GM18507 (cell line): Measurements from ENCODE around the gene LIAS.
A peak's percentile ranks its signal among the peaks of the same experiment; 100 is the strongest.
"Not testable (repeated sequence)": the region's sequence is repeated elsewhere in the genome, so short reads cannot be mapped to it uniquely, and the experiment has no call there.

Experiments used
- DNase-seq: peaks from one replicate; pipeline ENCODE4 v3.0.0; 2011; ENCODE audit warnings: low read depth; ENCODE audit not compliant: insufficient read length; ENCODE audit errors: extremely low spot score
- FAIRE-seq: peaks from 2 replicates; lab custom pipeline; 2011; peaks lifted over from hg19 to GRCh38; lab: Jason Lieb, UNC

LIAS gene

DNA sequence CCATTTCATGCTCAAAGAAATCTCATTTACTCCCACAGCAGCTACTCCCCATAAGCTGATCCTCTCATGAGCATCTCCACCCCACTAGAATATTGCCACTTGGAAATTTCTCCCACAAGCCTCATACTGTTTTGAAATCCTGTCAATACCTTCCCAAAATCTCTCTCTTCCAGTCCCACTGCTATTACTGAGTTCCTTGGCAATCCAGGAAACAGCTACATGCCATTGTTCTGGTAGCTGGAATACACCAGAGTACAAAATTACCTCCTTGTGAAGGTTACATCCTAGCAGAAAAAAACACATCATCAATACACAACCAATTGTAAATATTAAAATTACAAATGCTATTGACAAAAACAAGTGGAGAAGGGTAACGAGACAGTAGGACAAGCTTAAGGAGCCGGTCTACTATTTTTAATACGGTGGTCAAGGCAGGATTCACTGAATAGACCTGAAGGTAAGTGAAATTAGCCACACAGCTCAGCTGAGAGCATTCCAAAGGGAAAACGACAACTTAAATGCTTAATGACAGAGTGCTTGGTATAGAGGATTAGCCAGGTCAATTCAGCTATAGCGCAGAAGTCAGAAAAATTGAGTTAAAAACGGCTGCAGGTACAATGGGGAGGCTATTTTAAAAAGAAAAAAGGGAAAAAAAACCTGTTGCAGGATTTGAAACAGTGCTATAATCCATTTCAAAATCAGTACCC lies 6.5 kb upstream of the LIAS start:
- no peak for FAIRE-seq

DNA sequence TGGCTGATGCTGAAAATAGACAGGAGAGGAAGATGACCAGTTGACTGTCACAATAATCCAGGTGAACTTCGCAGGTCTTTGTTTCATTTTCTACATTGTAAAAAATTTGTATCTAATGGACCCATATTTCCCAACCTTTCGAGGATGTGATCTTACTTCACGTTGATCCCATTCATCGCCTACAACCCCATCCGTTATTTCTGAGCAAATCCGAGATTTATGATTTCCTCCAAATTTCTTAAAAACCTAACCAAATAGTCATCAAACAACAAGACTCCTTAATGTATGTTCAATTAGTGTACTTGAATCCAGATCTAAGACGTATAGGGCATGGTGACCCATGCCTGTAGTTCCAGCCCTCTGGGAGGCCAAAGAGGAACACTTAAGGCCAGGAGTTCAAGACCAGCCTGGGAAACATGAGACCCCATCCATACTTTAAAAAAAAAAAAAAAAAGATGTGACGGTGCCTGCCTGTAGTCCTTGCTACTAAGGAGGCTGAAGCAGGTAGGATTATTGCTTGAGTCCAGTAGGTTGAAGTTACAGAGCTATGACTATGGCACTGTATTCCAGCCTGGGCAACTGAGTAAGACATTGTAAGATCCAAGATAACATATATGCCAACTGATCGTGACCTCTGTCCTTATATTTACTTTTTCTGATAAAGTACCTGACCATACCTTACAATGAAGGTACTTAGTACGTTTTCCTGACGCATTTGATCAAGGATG lies 5.8 kb upstream of the LIAS start:
- no peak for FAIRE-seq

More for the DNA sequence above, 6.5 kb upstream of the LIAS start:
- DNase-seq = no peak

DNA sequence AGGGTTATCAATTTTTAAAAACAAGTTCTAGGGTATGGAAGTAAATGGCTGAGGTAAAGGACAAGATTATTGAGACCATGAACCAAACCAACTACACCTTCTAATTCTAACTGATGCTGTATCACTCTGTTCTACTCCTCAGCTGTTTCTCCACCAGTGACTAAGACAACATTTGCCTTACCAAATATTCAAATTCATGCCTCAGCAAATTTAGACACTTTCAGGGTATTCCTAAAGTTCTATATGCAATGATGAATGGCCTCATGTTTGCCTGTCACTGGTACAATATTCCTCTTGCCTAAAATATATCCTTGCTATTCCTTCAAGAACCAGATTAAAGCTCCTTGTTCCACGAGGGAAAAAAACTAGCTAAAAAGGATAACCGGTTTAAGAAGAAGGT lies 5.1 kb upstream of the LIAS start:
- FAIRE-seq (no peak), DNase-seq (no peak)

More for the DNA sequence above, 5.8 kb upstream of the LIAS start:
- DNase-seq = no peak

DNA sequence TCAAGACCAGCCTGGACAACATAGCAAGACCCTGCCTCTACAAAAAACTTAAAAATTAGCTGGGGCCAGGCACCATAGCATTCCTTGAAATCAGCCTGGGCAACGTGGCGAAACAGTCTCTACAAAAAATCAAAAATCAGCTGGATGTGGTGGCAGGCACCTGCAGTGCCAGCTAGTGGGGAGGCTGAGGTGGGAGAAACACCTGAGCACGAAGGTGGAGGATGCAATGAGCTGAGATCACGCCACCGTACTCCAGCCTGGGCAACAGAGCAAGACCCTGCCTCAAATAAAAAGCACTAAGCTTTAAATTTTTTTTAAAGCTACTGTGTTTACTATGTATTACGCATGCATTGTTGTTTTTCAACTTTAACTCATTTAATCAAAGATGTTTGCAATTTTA lies 3.4 kb upstream of the LIAS start:
- DNase-seq (no peak), FAIRE-seq (no peak)

DNA sequence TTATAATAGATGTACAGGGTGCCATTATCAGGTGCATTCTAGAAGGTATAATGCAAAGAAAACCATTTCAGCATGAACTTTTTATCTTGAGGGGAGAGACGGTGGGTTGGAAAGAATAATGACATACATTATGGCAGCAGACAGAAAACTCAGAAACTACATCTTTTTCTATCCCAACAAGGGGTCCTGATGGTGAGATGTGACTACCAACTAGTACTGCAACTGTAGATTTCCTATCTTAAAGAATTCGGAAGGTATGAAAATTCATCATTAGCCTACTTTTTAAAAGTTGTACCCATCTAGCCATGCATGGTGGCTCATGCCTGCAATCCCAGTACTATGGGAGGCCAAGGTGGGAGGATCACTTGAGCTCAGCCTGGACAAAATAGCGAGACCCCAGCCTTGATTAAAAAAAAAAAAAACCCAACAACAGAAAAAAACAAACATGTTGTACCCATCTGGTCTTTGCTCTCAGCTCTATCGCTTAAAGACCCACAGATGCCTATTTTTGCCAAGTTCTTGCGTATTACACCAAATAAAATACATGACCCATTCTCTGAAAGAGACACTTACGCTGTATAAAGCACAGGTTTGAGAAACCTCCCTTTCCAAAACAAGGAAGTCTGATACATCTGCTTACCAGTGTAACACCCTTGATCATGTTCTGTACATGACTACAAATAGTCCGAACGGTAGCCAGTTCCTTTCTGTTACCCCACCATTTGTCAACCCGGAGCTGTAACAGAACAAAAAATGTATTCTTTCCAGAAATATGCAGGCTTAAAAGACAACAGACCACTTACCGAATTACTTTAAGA lies 1.7 kb upstream of the LIAS start:
- DNase-seq (no peak), FAIRE-seq (no peak)

DNA sequence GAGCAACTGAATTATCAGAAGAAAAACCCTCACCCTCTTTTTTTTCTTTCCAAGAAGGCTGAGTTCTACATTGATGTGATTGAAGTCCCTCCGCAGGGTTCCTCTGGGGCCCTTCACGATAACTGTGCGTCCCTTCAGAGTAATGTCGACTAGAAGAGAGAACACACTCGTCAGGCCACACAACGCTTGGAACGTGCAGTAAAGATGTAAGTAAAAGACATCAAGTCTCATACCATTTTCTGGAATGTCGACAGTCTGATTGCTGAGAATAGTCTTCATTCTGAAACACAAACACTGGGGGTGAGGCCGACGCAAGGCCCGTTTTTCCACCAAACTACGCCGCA lies 723 bp upstream of the LIAS start:
- FAIRE-seq, DNase-seq: not testable (repeated sequence)

DNA sequence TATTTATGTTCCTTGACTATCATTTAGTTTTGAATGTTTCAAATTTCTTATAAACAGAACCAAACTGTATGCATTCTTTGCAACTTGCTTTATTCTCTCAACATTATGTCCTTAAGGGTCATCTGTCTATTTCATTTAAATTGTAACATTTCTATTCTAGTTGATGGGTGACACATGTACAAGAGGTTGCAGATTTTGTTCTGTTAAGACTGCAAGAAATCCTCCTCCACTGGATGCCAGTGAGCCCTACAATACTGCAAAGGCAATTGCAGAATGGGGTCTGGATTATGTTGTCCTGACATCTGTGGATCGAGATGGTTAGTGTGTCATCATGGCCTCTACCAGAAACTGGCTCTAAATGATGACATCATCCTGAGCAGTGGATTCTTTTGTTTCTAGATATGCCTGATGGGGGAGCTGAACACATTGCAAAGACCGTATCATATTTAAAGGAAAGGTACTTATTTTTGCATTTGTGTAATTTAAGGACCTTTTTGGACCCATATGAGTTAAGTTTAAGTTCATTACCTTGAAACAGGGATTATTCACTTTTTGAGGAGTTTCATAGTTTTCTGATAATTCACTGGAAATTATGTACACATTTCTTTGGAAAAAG lies 6.1 kb downstream of the LIAS start:
- FAIRE-seq (no peak), DNase-seq (no peak)

DNA sequence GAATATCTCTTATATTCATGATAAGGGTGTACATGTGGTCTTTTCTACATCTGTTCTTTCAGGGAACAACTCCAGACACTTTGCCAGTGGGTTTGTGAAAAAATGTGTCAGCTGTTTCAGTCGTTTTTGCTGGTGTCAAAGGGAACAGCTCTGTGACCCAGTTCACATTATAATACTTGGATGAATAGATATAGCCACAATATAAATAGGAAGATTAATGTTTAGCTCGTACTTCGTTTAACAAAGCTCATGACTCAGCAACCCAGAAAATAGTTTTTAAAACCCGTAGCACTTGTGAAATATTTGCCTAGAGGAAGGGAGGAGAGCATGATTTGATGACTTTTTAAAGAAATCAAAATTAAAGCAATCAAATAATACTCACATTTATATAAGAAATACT lies 7.9 kb downstream of the LIAS start:
- DNase-seq (no peak), FAIRE-seq (no peak)

DNA sequence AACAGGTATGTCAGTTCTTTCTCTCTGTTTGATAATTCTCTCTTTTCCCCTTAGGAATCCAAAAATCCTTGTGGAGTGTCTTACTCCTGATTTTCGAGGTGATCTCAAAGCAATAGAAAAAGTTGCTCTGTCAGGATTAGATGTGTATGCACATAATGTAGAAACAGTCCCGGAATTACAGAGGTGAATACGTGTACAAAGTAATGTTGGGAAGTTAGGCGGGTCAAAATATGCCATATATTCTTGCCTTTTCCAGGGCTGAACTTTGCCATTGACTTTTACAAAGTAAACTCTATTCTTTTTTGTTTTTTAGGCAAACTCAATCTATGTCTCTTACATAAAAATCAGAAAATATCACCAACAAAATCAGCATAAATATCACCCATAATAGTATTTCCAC lies 8.6 kb downstream of the LIAS start:
- FAIRE-seq (no peak), DNase-seq (no peak)

DNA sequence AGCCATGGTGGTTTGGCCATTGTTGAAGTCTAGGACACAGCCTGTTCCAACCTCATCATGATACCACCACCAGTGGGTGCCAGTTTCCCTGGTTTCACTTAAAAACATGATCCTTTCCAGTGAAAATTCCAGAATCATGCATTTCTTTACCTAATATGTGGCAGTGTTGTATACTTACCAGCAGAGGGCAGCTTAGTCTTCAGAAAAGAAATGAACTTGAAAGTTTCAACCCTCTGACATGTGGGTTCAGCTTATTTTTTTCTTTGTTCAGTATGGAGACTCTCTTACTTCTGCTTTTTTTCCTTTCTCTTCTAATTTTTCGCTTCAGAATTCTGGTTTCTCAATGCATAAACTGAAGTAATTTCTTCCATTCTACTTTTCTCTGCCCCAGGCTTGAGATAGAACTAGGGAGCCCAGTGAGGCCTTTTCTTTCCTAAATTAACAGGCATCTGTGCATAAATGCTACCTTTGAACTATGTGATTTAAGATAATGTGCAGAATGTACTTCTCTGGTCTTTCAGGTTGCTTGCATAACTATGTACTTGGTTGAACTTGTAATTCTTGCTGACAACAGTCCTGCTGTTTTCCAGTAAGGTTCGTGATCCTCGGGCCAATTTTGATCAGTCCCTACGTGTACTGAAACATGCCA lies 10.7 kb downstream of the LIAS start:
- DNase-seq (no peak), FAIRE-seq (peak; percentile 95)

DNA sequence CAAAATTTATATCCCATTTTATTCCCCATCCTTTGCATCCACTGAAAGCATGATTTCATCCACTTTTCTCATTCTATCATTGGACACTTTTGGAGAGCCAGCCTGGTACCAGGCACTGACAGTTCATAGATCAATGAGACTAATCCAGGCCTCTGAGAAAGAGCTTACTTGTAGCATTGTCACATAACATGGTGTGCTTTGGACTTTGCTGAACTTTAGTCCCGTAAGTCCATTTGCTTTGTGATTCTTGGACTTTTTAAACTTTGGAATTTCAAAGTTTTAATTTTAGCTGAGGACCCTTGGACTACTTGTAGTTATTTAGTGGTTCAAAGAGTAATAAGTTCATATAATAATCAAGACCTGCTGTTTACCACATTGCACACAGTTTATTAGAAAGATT lies 11.5 kb downstream of the LIAS start:
- no peak for FAIRE-seq
- no peak for DNase-seq

DNA sequence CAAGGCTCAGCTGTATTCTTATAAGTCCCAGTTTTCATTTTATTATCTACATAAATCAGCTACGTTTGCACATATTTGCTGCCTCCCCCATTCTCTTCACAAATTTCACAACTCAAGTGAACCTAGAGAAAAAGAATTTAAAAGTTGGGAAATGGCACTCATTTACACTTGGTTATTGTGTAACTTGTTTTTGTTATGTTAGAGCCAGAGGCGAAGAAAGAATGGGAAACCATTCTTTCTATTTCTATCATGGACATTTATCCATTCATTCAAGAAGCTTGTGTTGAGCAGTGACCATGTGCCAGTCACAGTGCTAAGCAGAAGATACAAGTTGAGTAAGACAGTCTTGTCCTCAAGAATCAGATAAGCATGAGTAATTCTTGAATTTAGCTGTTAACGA lies 13.5 kb downstream of the LIAS start:
- no peak for FAIRE-seq
- DNase-seq = no peak

DNA sequence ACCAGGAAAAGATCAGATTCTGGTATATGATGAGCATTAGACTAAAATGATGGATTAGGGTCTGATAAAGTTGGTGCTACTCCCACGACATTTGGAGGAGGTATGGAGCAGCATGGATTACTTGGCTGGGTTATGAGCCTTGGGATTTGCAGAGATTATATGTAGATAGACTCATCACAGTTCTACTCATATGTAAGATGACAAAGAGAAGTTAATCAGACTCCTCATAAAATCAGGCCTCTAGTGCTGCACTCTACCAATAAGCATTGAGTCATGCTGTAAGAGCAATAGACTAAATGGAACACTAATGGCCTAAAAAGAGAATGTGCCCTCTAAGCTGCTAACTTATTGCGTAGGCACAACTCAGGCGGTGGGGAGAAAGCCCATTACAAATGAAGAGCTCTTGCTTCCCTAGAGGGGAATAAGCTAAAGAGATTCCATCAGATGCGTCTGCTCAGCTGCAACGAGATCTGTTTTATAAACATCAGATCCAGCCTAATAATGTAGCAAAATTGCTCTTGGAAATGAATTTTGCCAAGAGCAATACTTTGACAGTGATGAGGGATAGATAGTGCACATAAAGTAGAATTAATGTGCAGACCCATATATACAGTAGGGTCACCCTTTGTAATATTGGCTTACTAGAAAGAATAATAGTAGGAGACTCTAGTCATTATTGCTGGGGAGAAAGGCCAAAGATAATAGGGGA lies 17.5 kb downstream of the LIAS start:
- DNase-seq (no peak), FAIRE-seq (no peak)

DNA sequence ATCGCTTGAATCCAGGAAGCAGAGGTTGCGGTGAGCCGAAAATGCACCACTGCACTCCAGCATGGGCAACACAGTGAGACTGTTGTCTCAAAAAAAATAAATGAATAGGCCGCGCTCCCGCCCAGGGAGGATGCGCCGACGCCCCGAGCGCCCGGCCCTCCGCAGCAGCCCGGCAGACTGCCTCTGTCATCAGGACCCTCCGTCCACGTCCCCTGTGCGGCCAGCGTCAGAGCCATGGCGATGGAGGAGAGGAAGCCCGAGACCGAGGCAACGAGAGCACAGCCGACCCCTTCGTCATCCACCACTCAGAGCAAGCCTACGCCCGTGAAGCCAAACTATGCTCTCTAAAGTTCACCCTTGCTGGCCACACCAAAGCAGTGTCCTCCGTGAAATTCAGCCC lies 21.4 kb downstream of the LIAS start:
- FAIRE-seq (no peak), DNase-seq (no peak)

DNA sequence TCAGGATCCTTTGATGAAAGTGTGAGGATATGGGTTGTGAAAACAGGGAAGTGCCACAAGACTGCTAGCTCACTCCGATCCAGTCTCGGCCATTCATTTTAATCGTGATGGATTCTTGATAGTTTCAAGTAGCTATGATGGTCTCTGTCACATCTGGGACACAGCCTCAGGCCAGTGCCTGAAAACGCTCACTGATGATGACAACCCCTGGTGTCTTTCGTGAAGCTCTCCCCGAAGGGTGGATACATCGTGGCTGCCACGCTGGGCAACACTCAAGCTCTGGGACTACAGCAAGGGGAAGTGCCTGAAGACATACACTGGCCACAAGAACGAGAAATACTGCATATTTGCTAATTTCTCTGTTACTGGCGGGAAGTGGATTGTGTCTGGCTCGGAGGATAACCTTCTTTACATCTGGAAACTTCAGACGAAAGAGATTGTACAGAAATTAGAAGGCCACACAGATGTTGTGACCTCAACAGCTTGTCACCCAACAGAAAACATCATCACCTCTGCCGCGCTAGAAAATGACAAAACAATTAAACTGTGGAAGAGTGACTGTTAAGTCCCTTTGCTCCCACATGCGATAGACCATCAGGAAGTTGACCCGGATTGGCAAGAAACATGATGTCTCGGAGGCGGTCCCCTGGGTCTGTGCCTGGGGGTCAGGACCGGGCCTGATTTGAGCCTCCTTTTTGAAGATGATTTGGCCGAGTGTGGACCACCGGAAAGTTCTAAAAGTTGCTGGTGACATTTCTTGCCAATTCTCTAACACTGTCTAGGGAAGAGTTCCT lies 22.2 kb downstream of the LIAS start:
- DNase-seq (no peak), FAIRE-seq (no peak)

DNA sequence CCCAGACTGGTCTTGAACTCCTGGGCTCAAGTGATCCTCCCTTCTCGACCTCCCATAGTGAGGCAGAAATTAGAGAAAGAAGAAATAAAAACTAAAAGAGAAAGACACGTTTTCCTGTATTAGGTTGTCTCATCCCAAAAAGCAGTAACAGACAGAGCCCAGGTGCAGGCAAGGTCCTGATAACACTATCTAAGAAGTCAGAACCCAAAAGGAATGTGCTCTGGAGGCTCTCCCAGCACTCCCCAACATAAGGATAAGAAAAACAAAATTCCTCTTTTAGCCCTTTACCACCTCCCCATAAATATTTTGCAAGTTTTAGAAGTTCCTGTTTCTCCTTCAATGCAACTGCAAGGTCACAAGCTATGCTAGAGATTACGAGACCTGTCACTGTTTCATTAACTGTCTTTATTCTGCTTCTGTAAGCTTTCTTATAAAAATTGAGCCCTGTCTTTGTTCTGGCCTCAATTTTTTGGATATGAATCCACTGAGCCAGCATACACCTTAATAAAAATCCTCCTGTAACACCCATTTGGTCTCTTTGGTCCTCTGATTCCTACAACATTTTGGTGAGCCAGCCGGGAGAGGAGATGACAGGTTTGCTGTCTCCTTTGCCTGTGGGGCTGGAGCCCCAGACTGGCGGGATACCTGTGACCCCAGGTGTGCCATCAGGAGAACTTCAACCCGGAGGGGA lies 25.9 kb downstream of the LIAS start:
- FAIRE-seq (no peak), DNase-seq (no peak)

DNA sequence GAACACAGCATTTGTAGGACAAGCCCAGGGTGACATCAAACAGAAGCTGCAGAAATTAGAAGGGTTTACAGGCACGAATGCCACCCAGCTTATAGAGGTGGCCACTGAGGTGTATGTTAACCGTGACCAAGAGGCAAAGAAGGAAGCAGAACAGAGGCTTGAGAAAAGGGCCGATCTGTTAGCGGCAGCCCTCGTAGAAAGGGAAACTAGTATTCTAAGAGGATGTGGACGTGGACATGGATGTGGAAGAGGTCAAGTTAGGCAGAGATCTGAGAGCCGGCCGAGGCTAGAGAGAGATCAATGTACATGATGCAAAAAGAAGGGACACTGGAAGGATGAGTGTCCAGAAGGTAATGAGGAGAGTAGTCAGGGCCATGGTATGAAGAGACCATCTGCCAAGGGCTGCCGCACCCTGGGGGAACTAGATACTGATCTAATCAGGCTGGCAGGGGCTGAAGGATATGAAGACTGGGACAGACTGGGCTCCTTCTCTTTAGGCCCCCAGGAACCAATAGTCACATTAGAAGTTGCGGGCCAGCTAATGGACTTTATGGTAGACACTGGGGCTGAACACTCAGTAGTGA lies 27.5 kb downstream of the LIAS start:
- no peak for FAIRE-seq

More for the DNA sequence above, 27.5 kb downstream of the LIAS start:
- DNase-seq = no peak
